ENCODE data around the gene BBS5.

DNA sequence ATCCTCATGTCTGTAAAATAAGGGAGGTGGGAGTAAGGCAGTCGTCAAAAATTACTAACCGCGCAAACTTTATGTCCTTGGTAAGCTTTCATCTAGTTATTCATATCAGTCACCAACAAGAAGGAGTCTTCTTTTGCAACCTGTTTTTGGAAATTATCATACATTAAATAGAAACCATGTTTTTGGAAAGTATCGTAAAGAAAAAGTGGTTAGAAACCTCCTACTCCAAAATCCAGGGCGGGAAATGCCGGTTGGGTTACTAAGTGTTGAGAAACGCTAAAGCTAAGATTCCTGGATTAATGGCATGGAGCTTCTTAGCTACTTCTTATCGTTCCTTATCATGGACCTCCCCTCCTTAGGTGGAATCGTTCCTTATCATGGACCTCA lies 778 bp downstream of the BBS5 start:
- no peak for TF ChIP-seq CTCF (IDR thresholded peaks at IDR 0.05; ENCODE audit: low read depth, low read length)
- TF ChIP-seq EZH2phosphoT487 (IDR thresholded peaks at IDR 0.05; ENCODE audit: low read depth): no peak

Data from OCI-LY3 (cell line).